Anterior cingulate cortex (tissue), 58 donors: ENCODE data around the gene CDON.

ENCODE experiments used
- DNase-seq, 58 donors: peaks; one replicate each; lab custom pipeline; 2025; lab: John Stamatoyannopoulos, UW

The CDON gene

GRCh38 chr11:125948278-125949051, 114.2 kb downstream of the CDON start:
- no peak for DNase-seq

- no peak for DNase-seq
Measured at GRCh38 chr11:125947419-125948277, 115.0 kb downstream of the CDON start.

- no peak for DNase-seq
Measured at GRCh38 chr11:125946712-125947418, 115.8 kb downstream of the CDON start.

- DNase-seq, result no peak
Measured at GRCh38 chr11:125945797-125946520, 116.7 kb downstream of the CDON start, which contains the start of gene VSIG10L2. VSIG10L2 (plus strand) TSS chr11:125946044; CDS start chr11:125946056, 12 bp downstream.

- DNase-seq, result no peak
Measured at GRCh38 chr11:125945011-125945796, 117.5 kb downstream of the CDON start.

- no peak for DNase-seq
Measured at GRCh38 chr11:125944350-125945010, 118.2 kb downstream of the CDON start.

- DNase-seq, result no peak
Measured at GRCh38 chr11:125943661-125944349, 118.9 kb downstream of the CDON start.

GRCh38 chr11:125942771-125943428, 119.8 kb downstream of the CDON start:
- no peak for DNase-seq

GRCh38 chr11:125941619-125942611, 120.8 kb downstream of the CDON start:
- DNase-seq, result peak in 6 of 58 donors; percentile 8 to 46 (median 23)

GRCh38 chr11:125941267-125941618, 121.4 kb downstream of the CDON start:
- DNase-seq, result no peak

- no peak for DNase-seq
Measured at GRCh38 chr11:125940145-125940544, 122.5 kb downstream of the CDON start.

GRCh38 chr11:125939081-125939521, 123.6 kb downstream of the CDON start:
- peak in 3 of 58 donors; percentile 6 to 17 (median 6) for DNase-seq

- no peak for DNase-seq
Measured at GRCh38 chr11:125938418-125938817, 124.2 kb downstream of the CDON start.

GRCh38 chr11:125935618-125936199, 127.0 kb downstream of the CDON start:
- no peak for DNase-seq

- DNase-seq, result no peak
Measured at GRCh38 chr11:125935056-125935455, 127.6 kb downstream of the CDON start.

- no peak for DNase-seq
Measured at GRCh38 chr11:125934473-125934872, 128.2 kb downstream of the CDON start.
